NCI-H69 (cell line): ENCODE data around the gene TTC7B.

Source experiments
- DNase-seq: peaks from one replicate; lab custom pipeline; 2025; lab: John Stamatoyannopoulos, UW

Gene TTC7B

GRCh38 chr14:90741682-90741946 lies 74.6 kb downstream of the TTC7B start:
- no peak for DNase-seq

GRCh38 chr14:90740946-90741681 lies 75.1 kb downstream of the TTC7B start:
- DNase-seq = no peak

- DNase-seq = no peak
Measured at GRCh38 chr14:90740081-90740480, 76.1 kb downstream of the TTC7B start.

GRCh38 chr14:90739318-90740068 lies 76.7 kb downstream of the TTC7B start:
- DNase-seq = peak; percentile 29

- no peak for DNase-seq
Measured at GRCh38 chr14:90733139-90733808, 83.0 kb downstream of the TTC7B start.

- no peak for DNase-seq
Measured at GRCh38 chr14:90732718-90733117, 83.5 kb downstream of the TTC7B start.

GRCh38 chr14:90732139-90732538 lies 84.1 kb downstream of the TTC7B start:
- DNase-seq = no peak

GRCh38 chr14:90731487-90731886 lies 84.7 kb downstream of the TTC7B start:
- DNase-seq = no peak

GRCh38 chr14:90730206-90730766 lies 85.9 kb downstream of the TTC7B start:
- no peak for DNase-seq

GRCh38 chr14:90728951-90729350 lies 87.3 kb downstream of the TTC7B start:
- no peak for DNase-seq

- no peak for DNase-seq
Measured at GRCh38 chr14:90727082-90727481, 89.1 kb downstream of the TTC7B start.

- DNase-seq = peak; percentile 60
Measured at GRCh38 chr14:90726656-90727055, 89.6 kb downstream of the TTC7B start.

- no peak for DNase-seq
Measured at GRCh38 chr14:90724866-90725265, 91.4 kb downstream of the TTC7B start.

GRCh38 chr14:90722590-90722989 lies 93.6 kb downstream of the TTC7B start:
- no peak for DNase-seq

GRCh38 chr14:90721619-90722305 lies 94.5 kb downstream of the TTC7B start:
- no peak for DNase-seq

GRCh38 chr14:90720832-90721231 lies 95.4 kb downstream of the TTC7B start:
- DNase-seq = no peak

GRCh38 chr14:90720336-90720735 lies 95.9 kb downstream of the TTC7B start:
- DNase-seq = peak; percentile 7

- peak; percentile 51 for DNase-seq
Measured at GRCh38 chr14:90717916-90718315, 98.3 kb downstream of the TTC7B start.

GRCh38 chr14:90715993-90716392 lies 100.2 kb downstream of the TTC7B start:
- DNase-seq = no peak

GRCh38 chr14:90715495-90715894 lies 100.7 kb downstream of the TTC7B start:
- no peak for DNase-seq

GRCh38 chr14:90714811-90715210 lies 101.4 kb downstream of the TTC7B start:
- DNase-seq = no peak

GRCh38 chr14:90704738-90705392 lies 111.4 kb downstream of the TTC7B start:
- DNase-seq = no peak
